H54 (cell line): ENCODE data around the gene NEFH.
"Not testable (repeated sequence)": the region's sequence is repeated elsewhere in the genome, so short reads cannot be mapped to it uniquely, and the experiment has no call there.

ENCODE experiments used
- DNase-seq: peaks from one replicate; pipeline ENCODE4 v3.0.0; 2011; ENCODE audit warnings: low spot score, mixed read lengths; ENCODE audit not compliant: insufficient read length
- FAIRE-seq: peaks from 3 replicates; lab custom pipeline; 2011; peaks lifted over from hg19 to GRCh38; lab: Jason Lieb, UNC
- POLR2A ChIP-seq: IDR thresholded peaks from 2 replicates; pipeline ENCODE4 v1.6.1; 2011; ENCODE audit warnings: low read depth, mild to moderate bottlenecking, low read length

The NEFH gene

GRCh38 chr22:29479417-29480261 is at the start of gene NEFH:
Gene NEFH (plus strand): TSS chr22:29480218. CDS start chr22:29480263, 45 bp downstream.
- no peak for TF ChIP-seq POLR2A
- no peak for DNase-seq

DNA sequence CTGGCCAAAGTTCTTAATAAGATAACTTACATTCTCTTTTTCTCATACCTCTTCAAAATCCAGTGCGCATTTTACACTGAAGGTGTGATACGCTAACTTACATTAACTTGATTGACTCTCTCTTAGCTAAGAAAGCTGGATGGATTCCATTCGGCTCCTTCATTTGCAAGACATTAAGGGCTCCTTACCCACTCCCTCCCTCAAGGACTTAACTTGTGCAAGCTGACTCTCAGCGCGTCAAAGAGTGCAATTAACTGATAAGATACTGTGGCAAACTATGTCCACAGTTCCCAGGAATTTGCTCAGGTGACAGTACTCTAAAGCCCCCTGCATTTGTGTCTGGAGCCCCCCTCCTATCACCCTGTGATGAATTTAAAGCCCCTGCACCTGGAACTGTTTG is 48.0 kb upstream of the NEFH start:
- DNase-seq, result no peak
- no peak for FAIRE-seq
- TF ChIP-seq POLR2A, result no peak

More at GRCh38 chr22:29479417-29480261, at the start of gene NEFH:
- no peak for FAIRE-seq

GRCh38 chr22:29433856-29434255 is 46.2 kb upstream of the NEFH start:
- FAIRE-seq, result no peak
- no peak for TF ChIP-seq POLR2A
- no peak for DNase-seq

DNA sequence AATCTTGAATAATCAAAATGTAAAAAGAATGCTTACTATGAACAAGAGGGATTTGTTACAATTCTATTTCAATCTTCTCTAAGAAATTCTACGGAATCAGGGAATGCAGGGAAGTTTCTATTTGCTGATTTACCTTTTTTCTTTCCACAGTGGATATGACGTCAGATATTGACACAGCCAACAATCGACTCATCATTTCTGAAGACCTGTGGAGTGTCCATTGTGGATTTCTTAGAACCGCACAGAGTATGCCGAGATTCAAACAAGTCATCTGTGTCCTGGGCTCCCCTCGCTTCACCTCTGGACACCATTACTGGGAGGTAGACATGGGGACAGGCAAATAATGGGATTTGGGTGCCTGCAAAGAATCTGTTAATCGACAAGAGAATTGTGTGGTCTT is 45.7 kb upstream of the NEFH start:
- no peak for TF ChIP-seq POLR2A

DNA sequence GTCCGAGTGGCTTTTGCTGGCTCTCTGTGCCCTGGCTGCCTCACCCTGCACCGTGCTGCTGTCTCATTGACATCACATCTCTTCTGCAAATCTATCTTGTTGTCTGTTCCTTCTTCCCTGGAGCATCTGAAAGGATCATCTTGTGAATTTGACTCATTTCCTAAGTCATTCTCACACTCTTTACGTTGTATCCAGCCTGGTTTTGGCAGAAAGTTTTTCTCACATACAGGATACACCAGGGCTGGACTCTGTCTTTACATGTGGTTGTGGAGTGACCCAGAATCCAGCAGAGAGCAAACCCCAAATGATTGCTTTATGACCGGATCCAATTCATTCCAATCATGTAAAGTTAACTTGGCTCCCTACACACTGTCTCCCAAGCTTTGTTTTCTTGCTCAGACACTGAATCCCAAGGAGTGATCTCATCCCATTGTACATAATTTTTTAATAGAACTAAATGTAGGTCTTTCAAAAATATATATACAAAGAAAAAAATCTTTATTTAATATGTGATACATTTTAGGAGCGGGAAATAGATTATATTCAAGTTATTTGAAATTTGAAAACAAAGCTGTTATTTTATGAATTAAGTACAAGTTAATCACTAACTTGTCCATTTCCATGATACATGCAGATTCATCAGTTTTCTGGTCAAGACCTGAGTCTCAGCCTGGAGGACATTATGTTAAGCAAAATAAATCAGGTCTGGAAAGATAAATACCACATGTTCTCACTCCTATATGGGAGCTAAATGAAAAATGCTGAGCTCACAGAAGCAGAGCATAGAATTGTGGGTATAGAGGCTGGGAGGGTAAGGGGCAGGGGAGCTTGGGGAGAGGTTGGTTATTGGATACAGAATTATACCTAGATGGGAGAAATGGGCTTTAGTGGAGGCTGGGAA is 44.5 kb upstream of the NEFH start:
- DNase-seq (no peak), FAIRE-seq (no peak)
- no peak for TF ChIP-seq POLR2A

More for the DNA sequence above, 45.7 kb upstream of the NEFH start:
- FAIRE-seq (no peak), DNase-seq (no peak)

DNA sequence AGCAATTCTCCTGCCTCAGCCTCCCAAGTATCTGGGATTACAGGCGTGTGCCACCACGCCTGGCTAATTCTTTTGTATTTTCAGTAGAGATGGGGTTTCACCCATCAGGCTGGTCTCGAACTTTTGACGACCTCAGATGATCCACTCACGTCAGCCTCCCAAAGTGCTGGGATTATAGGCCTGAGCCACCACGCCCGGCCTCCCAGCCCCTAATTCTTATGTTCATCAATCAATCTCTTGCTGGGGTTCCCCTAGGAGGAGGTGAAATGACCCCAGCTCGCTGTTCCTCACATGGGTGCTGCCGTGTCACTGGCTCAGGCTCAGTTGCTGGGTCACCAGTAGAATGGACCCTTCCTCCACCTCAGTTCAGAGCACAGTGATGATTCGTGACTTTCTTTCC is 41.7 kb upstream of the NEFH start, which contains the start of gene RFPL1:
Gene RFPL1, plus strand, starts transcription at position 301 of the 400 bp plus-strand sequence.
- DNase-seq, FAIRE-seq: not testable (repeated sequence)

- no peak for TF ChIP-seq POLR2A
- FAIRE-seq (no peak), DNase-seq (no peak)
These were observed 37.0 kb upstream of the NEFH start for GRCh38 chr22:29442976-29443375.

DNA sequence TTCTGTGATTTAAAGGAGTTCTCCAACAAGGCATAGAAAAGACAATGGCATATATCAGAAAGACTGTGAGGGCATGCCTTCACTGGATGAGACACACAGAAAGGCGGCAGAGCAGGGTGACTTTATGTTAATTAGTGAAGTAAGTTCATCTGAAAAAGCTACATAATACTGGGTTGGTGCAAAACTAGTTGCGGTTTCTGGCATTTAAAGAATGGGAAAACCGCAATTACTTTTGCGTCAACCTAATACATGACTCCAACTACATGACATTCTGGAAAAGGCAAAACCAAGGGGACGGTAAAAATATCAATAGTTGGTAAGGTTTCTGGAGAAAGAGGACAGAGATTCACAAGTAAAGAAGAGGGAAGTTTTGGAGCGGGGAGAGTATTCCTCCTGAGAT is 36.6 kb upstream of the NEFH start:
- DNase-seq, result no peak
- no peak for FAIRE-seq
- TF ChIP-seq POLR2A, result no peak

GRCh38 chr22:29443861-29444792 is 35.9 kb upstream of the NEFH start:
- no peak for FAIRE-seq
- DNase-seq, result no peak
- no peak for TF ChIP-seq POLR2A

DNA sequence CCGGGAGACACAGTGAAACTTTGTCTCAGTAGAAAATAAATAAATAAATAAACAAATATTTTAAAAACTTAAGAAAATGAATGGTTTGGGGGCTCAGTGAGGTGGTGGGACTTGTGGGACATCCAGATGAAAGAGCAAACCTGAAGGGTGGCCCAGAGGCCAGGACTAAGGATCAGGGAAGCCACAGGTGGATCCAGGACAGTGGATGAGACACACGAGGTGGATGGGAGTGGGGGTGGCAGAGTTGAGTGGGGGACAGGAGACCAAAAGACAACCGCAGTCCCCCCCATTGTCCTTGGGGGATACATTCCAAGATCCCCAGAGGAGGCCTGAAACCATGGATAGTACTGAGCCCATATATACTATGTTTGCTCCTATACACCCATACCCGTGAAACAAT is 34.5 kb upstream of the NEFH start:
- TF ChIP-seq POLR2A, result no peak
- no peak for DNase-seq
- FAIRE-seq, result no peak

- DNase-seq (no peak), FAIRE-seq (no peak)
- no peak for TF ChIP-seq POLR2A
These were observed 32.1 kb upstream of the NEFH start for GRCh38 chr22:29447906-29448305.

DNA sequence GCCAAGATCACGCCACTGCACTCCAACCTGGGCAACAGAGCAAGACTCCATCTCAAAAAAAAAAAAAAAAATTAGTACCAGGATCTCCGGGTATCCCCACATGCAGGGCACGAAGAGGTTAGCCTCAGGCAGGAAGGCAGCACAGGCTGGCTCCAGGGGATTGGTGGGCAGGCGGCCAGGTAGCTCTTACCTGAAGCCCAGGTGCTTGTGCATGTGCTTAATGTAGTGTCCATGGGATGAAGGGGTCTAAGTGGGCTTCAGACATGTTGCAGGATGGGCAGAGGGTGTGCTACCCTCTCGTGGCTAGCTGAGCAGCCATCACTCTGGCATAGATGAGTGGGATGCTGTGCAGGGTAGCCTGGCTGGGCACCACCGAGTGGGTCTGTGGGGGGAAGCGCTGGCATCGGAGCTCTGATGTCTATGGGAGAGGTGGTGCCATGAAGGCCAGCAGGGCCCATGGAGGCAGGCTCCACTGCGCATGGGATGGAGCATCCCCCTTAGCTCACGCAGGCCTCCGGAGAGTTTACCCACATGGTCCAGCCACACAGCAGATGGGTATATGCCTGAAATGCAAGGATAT is 30.6 kb upstream of the NEFH start:
- FAIRE-seq (no peak), DNase-seq (no peak)
- TF ChIP-seq POLR2A, result no peak

GRCh38 chr22:29450222-29450621 is 29.8 kb upstream of the NEFH start:
- TF ChIP-seq POLR2A, result no peak
- DNase-seq (no peak), FAIRE-seq (no peak)
